K562 (cell line): Measurements from ENCODE around the gene ZNF628. TPM values are rescaled to one million over a fixed set of nuclear protein-coding genes. Genes with fewer than 3 reads are reported as not detected.
A peak's percentile ranks its signal among the peaks of the same experiment; 100 is the strongest.

ENCODE experiments used
- ATAC-seq: fragments of 200-7000 bp; cut with Tn5 transposase; 3 replicates; pipeline ENCODE4 v1.9.1; 2020; ENCODE audit warnings: moderate library complexity
- BruUV-seq: library from RNA; stranded (reverse); fragments of 400-500 nt; replicated peaks from 2 replicates; lab custom pipeline; 2021; lab: Mats Ljungman, UMichigan
- CTCF ChIA-PET: fragments of 300-600 bp; formaldehyde crosslinking; extraction: SDS; loops from one replicate; lab custom pipeline; 2021; ENCODE audit warnings: low intra/inter-chr PET ratio; lab: Yijun Ruan, JAX
- POLR2A ChIA-PET: fragments of 300-600, 350-650 bp; sonication (Branson Sonifier 250); formaldehyde crosslinking; extraction: SDS; loops from one replicate; lab custom pipeline; 2021; ENCODE audit warnings: antibody characterized with exemption, inconsistent platforms; lab: Yijun Ruan, JAX
- DNase-seq, 4 experiments: peaks; one replicate each; pipeline versions ENCODE4 v3.0.0 to v3.0.0-alpha.2; 2011 to 2018; ENCODE audit warnings: low spot score in 3 of 4, mixed read lengths in 3 of 4; ENCODE audit errors: extremely low read depth in 1 of 4
- FAIRE-seq: peaks from 2 replicates; lab custom pipeline; 2011; peaks lifted over from hg19 to GRCh38; lab: Jason Lieb, UNC
- H2AFZ ChIP-seq: 2 replicates; pipeline ENCODE4 v1.6.0; 2011; ENCODE audit warnings: low read depth, low read length, control low read depth, inconsistent platforms
- H3K27ac ChIP-seq: fragments of 200-600 bp; 3 replicates; pipeline ENCODE4 v1.8.0; 2011; ENCODE audit warnings: low read depth, mild to moderate bottlenecking, control low read depth, inconsistent platforms, low read length, moderate library complexity, mixed read lengths; ENCODE audit errors: extremely low read depth
- H3K27me3 ChIP-seq, 2 experiments: fragments of 300-600 bp in 1 of 2; 2 replicates in 1 of 2; 3 replicates in 1 of 2; pipeline versions ENCODE4 v1.6.0 to v1.8.0; 2011; ENCODE audit warnings: inconsistent platforms in 2 of 2, low read length in 2 of 2, mild to moderate bottlenecking in 1 of 2, mixed read lengths in 1 of 2, moderate library complexity in 1 of 2; ENCODE audit not compliant: control insufficient read depth in 2 of 2, insufficient read depth in 2 of 2
- H3K36me3 ChIP-seq: fragments of 300-600 bp; 3 replicates; pipeline ENCODE4 v1.8.0; 2011; ENCODE audit warnings: mild to moderate bottlenecking, low read length, inconsistent platforms; ENCODE audit not compliant: control insufficient read depth, insufficient read depth
- H3K4me1 ChIP-seq, 2 experiments: fragments of 200-600 bp in 1 of 2; replicated peaks in 1 of 2; 2 replicates in 1 of 2; 3 replicates in 1 of 2; pipeline versions ENCODE4 v1.5.1 to v1.8.0; 2011; ENCODE audit warnings: inconsistent platforms in 2 of 2, low read length in 2 of 2, mild to moderate bottlenecking in 1 of 2, mixed read lengths in 1 of 2, moderate library complexity in 1 of 2; ENCODE audit not compliant: control insufficient read depth in 2 of 2, insufficient read depth in 2 of 2
- H3K4me2 ChIP-seq: 2 replicates; pipeline ENCODE4 v1.6.1; 2011; ENCODE audit warnings: low read length, control low read depth, inconsistent platforms, mixed read lengths; ENCODE audit not compliant: insufficient read depth
- H3K4me3 ChIP-seq: fragments of 200-600 bp; sonication (generic), shearing (Covaris generic); 2 replicates; pipeline ENCODE4 v1.5.1; 2016; ENCODE audit warnings: control low read depth, inconsistent platforms
- H3K79me2 ChIP-seq: fragments of 200-600 bp; 3 replicates; pipeline ENCODE4 v1.8.0; 2011; ENCODE audit warnings: low read length, inconsistent platforms; ENCODE audit not compliant: control insufficient read depth, insufficient read depth
- H3K9ac ChIP-seq, 2 experiments: 2 replicates each; pipeline versions ENCODE4 v1.6.0 to v1.6.1; 2011; ENCODE audit warnings: low read depth in 2 of 2, low read length in 2 of 2, control low read depth in 1 of 2, inconsistent platforms in 1 of 2, mild to moderate bottlenecking in 1 of 2, mixed read lengths in 1 of 2; ENCODE audit not compliant: insufficient read depth in 1 of 2
- H3K9me1 ChIP-seq: one replicate; pipeline ENCODE4 v1.6.0; 2011; ENCODE audit warnings: inconsistent platforms, mild to moderate bottlenecking, low read length, moderate library complexity; ENCODE audit not compliant: control insufficient read depth, insufficient read depth
- H3K9me3 ChIP-seq: replicated peaks from 2 replicates; pipeline ENCODE4 v1.5.1; 2011; ENCODE audit warnings: low read depth, low read length, inconsistent platforms; ENCODE audit not compliant: control insufficient read depth, insufficient read depth
- H4K20me1 ChIP-seq: replicated peaks from 2 replicates; pipeline ENCODE4 v1.6.1; 2011; ENCODE audit warnings: low read length, inconsistent platforms, mixed read lengths; ENCODE audit not compliant: control insufficient read depth, insufficient read depth
- ARID1B ChIP-seq: fragments of 450-650 bp; IDR thresholded peaks from 2 replicates; pipeline ENCODE4 v1.6.1; 2016; ENCODE audit warnings: antibody characterized with exemption, mild to moderate bottlenecking, inconsistent platforms
- BCOR ChIP-seq: fragments of 450-650 bp; IDR thresholded peaks from 2 replicates; pipeline ENCODE4 v1.6.1; 2016
- CBFA2T2 ChIP-seq: fragments of 450-650 bp; conservative IDR thresholded peaks from 2 replicates; pipeline ENCODE4 v1.6.1; 2017; ENCODE audit warnings: mild to moderate bottlenecking
- CBFA2T3 ChIP-seq: fragments of 450-650 bp; IDR thresholded peaks from 2 replicates; pipeline ENCODE4 v1.6.1; 2017
- EP300 ChIP-seq: IDR thresholded peaks from 2 replicates; pipeline ENCODE4 v1.6.1; 2012; ENCODE audit warnings: low read length, improper control_type of control experiment
- GATA2 ChIP-seq: sonication (generic); formaldehyde crosslinking; IDR thresholded peaks from 2 replicates; pipeline ENCODE4 v1.4.0; 2020; ENCODE audit warnings: mild to moderate bottlenecking, missing genetic modification reagents
- KDM1A ChIP-seq, 2 experiments: fragments of 450-650 bp; IDR thresholded peaks; 2 replicates each; pipeline ENCODE4 v1.6.1; 2016; ENCODE audit warnings: mild to moderate bottlenecking in 2 of 2
- KLF16 ChIP-seq: IDR thresholded peaks from 2 replicates; pipeline ENCODE4 v1.6.1; 2016; ENCODE audit warnings: antibody characterized with exemption
- MTA2 ChIP-seq: fragments of 450-650 bp; IDR thresholded peaks from 2 replicates; pipeline ENCODE4 v1.6.1; 2016; ENCODE audit warnings: low read depth
- NCOA1 ChIP-seq: fragments of 450-650 bp; IDR thresholded peaks from 2 replicates; pipeline ENCODE4 v1.6.1; 2016; ENCODE audit warnings: low read depth
- NCOR1 ChIP-seq: fragments of 450-650 bp; IDR thresholded peaks from 2 replicates; pipeline ENCODE4 v1.6.1; 2016; ENCODE audit warnings: mild to moderate bottlenecking, moderate library complexity
- PML ChIP-seq: IDR thresholded peaks from 2 replicates; pipeline ENCODE4 v1.6.1; 2012; ENCODE audit warnings: low read length, inconsistent platforms
- RBFOX2 ChIP-seq: fragments of 200-400 bp; formaldehyde crosslinking; IDR thresholded peaks from 2 replicates; pipeline ENCODE4 v1.6.1; 2017; ENCODE audit warnings: low read depth, mild to moderate bottlenecking, low read length, moderate library complexity
- RFX1 ChIP-seq: fragments of 450-650 bp; IDR thresholded peaks from 2 replicates; pipeline ENCODE4 v1.6.1; 2016; ENCODE audit warnings: mild to moderate bottlenecking, moderate library complexity
- RFX7 ChIP-seq: fragments of 250-450 bp; sonication (Bioruptor Pico); IDR thresholded peaks from 2 replicates; pipeline ENCODE4 v1.5.1; 2021; ENCODE audit warnings: mild to moderate bottlenecking
- SMARCA4 ChIP-seq: fragments of 450-650 bp; IDR thresholded peaks from 2 replicates; pipeline ENCODE4 v1.6.1; 2016
- SNRNP70 ChIP-seq: fragments of 200-400 bp; formaldehyde crosslinking; optimal IDR thresholded peaks from 2 replicates; pipeline ENCODE3; 2017; ENCODE audit warnings: low read depth, low read length
- STAT5A ChIP-seq: IDR thresholded peaks from 2 replicates; pipeline ENCODE4 v1.6.1; 2012; ENCODE audit warnings: low read length, inconsistent platforms, borderline replicate concordance
- TAL1 ChIP-seq: fragments of 450-650 bp; IDR thresholded peaks from 2 replicates; pipeline ENCODE4 v1.6.1; 2016; ENCODE audit warnings: mild to moderate bottlenecking
- TEAD4 ChIP-seq, 2 experiments: sonication (generic) in 1 of 2; formaldehyde crosslinking in 1 of 2; IDR thresholded peaks; 2 replicates each; pipeline versions ENCODE4 v1.6.1 to v1.8.0; 2012 to 2022; ENCODE audit warnings: borderline replicate concordance in 1 of 2, inconsistent platforms in 1 of 2, low read length in 1 of 2, mild to moderate bottlenecking in 1 of 2, missing genetic modification reagents in 1 of 2
- TRIM24 ChIP-seq, 2 experiments: fragments of 450-650 bp; IDR thresholded peaks; 2 replicates each; pipeline ENCODE4 v1.6.1; 2016
- VEZF1 ChIP-seq: fragments of 200-800 bp; sonication (Bioruptor generic); IDR thresholded peaks from 2 replicates; pipeline ENCODE4 v1.6.1; 2017; ENCODE audit warnings: missing genetic modification characterization, missing compliant biosample characterization
- ZNF668 ChIP-seq: fragments of 250-450 bp; sonication (Bioruptor Pico); IDR thresholded peaks from 2 replicates; pipeline ENCODE4 v1.8.0; 2022; ENCODE audit warnings: mild to moderate bottlenecking, inconsistent platforms
- WGBS: fragments of 100-300 bp; shearing (Covaris generic); methylation state at CpG from one replicate; pipeline ENCODE4 v1.1.6; 2016; ENCODE audit warnings: low coverage, mixed read lengths; ENCODE audit not compliant: insufficient coverage; ENCODE audit errors: missing lambda C conversion rate; 5-methylcytosine and 5-hydroxymethylcytosine counted together
- in situ Hi-C: fragments of 300-500 bp; cut with MboI; formaldehyde crosslinking; loops from 4 replicates; pipeline ENCODE4 v1.15.0; 2018; ENCODE audit warnings: inconsistent platforms, mixed read lengths
- intact Hi-C: fragments of 100-400 bp; cut with micrococcal nuclease; formaldehyde crosslinking; loops from 2 replicates; pipeline ENCODE4 v1.14.2; 2022
- polyA plus RNA-seq, 8 experiments: library from polyadenylated mRNA; depleted of rRNA in 4 of 8; stranded (reverse) in 5 of 8; unstranded in 3 of 8; fragments of >200 nt; fragmentation: Nextera tagmentation in 2 of 8; fragmentation: Illumina TruSeq in 1 of 8; extraction: Ambion mirVana in 2 of 8; extraction: Trizol in 1 of 8; gene quantifications; 2 replicates each; pipeline versions ENCODE4 v1.2.1 to v1.2.3, GENCODE V29; 2011 to 2014; ENCODE audit warnings: inconsistent platforms in 1 of 8, missing spikeins in 1 of 8
- total RNA-seq, 7 experiments: library from RNA; depleted of rRNA in 6 of 7; stranded (reverse); fragments of >200 nt in 6 of 7; fragmentation: Illumina TruSeq in 2 of 7; extraction: Trizol in 2 of 7; gene quantifications; 2 replicates each; pipeline versions ENCODE4 v1.2.1 to v1.2.3, GENCODE V29; 2011 to 2021; ENCODE audit warnings: low replicate concordance in 1 of 7
- TF ChIP-seq, protein P1 (sequence below): sonication (generic); formaldehyde crosslinking; IDR thresholded peaks from 2 replicates; pipeline ENCODE4 v1.8.0; 2022; ENCODE audit warnings: missing genetic modification reagents, mild to moderate bottlenecking, moderate library complexity, borderline replicate concordance

Gene ZNF628
- total and polyA plus RNA-seq, 9 of the 15 experiments (the other 6 are each of a cell fraction or from before 2014, with no cell fraction given): 0.13 to 13.6 (median 2.2) TPM; not detected in 3

GRCh38 chr19:55443824-55444480 is 32.5 kb upstream of the ZNF628 start:
- BruUV-seq: no TSS peak
- Histone ChIP-seq H3K9me1 (no peaks in the 10 kb centered on the region), H3K4me3 (no peak overlapping the region), H3K27ac (no peak overlapping the region), H3K27me3 (peaks cover 6 to 32% of the 10 kb centered on the region in 2 experiments), H3K9ac (peak overlapping the region in 1 of 2 experiments; percentile 42; a peak in 1 of 4 replicates), H2AFZ (no peak overlapping the region), H3K36me3 (no peaks in the 10 kb centered on the region), H3K4me2 (peak overlapping the region; percentile 53; the same call in 1 of the 2 replicates), H3K79me2 (no peaks in the 10 kb centered on the region), H3K9me3 (no peaks in the 10 kb centered on the region), H3K4me1 (peaks cover 21 to 65% of the 10 kb centered on the region in 2 experiments), H4K20me1 (peaks cover 6% of the 10 kb centered on the region; the same call in 1 of the 2 replicates)
- ChIA-PET CTCF (no interaction called here), POLR2A (interaction anchor here (0.5 to 1.3 kb wide), 4 partner anchors 9 to 166 kb away, joined by 3 to 5 read pairs (median 4); partner anchors contain the start of gene KMT5C)
- in situ Hi-C loops (loop anchor here (25.0 kb wide), 1 partner anchor 782 kb away; the partner anchor contains the start of gene LILRB4), intact Hi-C loops (no loop called here)
- no peak for FAIRE-seq
- peak; percentile 46 to 54 (median 52) for DNase-seq
- 8% methylated on average over 17 of the region's 18 CpGs for WGBS
- ATAC-seq: no peak
- TF ChIP-seq CBFA2T3 (peak; percentile 88), ARID1B (peak; percentile 79), SNRNP70 (no peak), PML (0 out of 2 replicates have a peak, but pooled peaks have one; percentile 38), ZNF668 (CRISPR knock-in tag) (no peak), SMARCA4 (0 out of 2 replicates have a peak, but pooled peaks have one; percentile 17), GATA2 (0 out of 2 replicates have a peak, but pooled peaks have one; percentile 15), RBFOX2 (no peak), KDM1A (IDR thresholded peaks at IDR 0.05) (peak in 1 of 2 experiments; percentile 53; a peak in 2 of 4 replicates), BCOR (peak; percentile 66; the same call in 1 of the 2 replicates), RFX1 (no peak), NCOR1 (peak; percentile 65), STAT5A (no peak), TEAD4 (IDR thresholded peaks at IDR 0.05; ENCODE audit: low read length) (peak; percentile 82), TEAD4 (CRISPR knock-in tag; IDR thresholded peaks at IDR 0.05; ENCODE audit: borderline replicate concordance) (no peak), NCOA1 (no peak), TRIM24 (IDR thresholded peaks at IDR 0.05) (peak in 1 of 2 experiments; percentile 63; a peak in 1 of 4 replicates), CBFA2T2 (peak; percentile 80), RFX7 (CRISPR knock-in tag) (no peak), KLF16 (peak; percentile 25; the same call in 1 of the 2 replicates), TAL1 (peak; percentile 78), VEZF1 (CRISPR knock-in tag) (0 out of 2 replicates have a peak, but pooled peaks have one; percentile 26), MTA2 (peak; percentile 37; the same call in 1 of the 2 replicates), EP300 (peak; percentile 29; the same call in 1 of the 2 replicates)
- TF ChIP-seq, protein P1, sequence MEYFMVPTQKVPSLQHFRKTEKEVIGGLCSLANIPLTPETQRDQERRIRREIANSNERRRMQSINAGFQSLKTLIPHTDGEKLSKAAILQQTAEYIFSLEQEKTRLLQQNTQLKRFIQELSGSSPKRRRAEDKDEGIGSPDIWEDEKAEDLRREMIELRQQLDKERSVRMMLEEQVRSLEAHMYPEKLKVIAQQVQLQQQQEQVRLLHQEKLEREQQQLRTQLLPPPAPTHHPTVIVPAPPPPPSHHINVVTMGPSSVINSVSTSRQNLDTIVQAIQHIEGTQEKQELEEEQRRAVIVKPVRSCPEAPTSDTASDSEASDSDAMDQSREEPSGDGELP: peak; percentile 51
